Activated naive CD4-positive, alpha-beta T cell treated with anti-CD3 and anti-CD28 coated beads, Interleukin-2, amount 50 U/mL, for 16 hours (primary cell): Measurements from ENCODE around the gene SFMBT2.
A peak's percentile ranks its signal among the peaks of the same experiment; 100 is the strongest.

Source experiments
- DNase-seq: peaks from one replicate; pipeline ENCODE4 v3.0.0-alpha.2; 2020

Gene SFMBT2

GRCh38 chr10:7424919-7425318, 14.1 kb upstream of the SFMBT2 start:
- DNase-seq = no peak

DNA sequence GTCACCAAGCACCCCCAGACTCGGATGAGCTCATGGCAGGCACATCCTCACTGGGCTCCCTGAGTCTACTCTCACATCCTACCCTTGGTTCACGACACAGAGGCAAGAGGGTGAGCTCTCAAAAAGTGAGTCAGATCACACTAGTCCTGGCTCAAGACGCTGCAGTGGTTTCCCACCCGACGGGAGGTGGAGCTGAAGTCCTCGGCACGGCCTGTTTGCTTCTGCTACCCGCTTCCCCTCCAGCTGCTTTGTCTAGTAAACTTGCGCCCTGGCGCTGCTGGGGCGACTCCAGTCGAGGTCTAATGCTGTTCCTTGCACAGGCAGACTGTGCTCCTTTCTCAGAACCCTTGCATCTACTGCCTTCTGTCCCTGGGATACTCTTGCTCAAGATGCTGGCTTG, 13.5 kb upstream of the SFMBT2 start:
- DNase-seq = no peak

DNA sequence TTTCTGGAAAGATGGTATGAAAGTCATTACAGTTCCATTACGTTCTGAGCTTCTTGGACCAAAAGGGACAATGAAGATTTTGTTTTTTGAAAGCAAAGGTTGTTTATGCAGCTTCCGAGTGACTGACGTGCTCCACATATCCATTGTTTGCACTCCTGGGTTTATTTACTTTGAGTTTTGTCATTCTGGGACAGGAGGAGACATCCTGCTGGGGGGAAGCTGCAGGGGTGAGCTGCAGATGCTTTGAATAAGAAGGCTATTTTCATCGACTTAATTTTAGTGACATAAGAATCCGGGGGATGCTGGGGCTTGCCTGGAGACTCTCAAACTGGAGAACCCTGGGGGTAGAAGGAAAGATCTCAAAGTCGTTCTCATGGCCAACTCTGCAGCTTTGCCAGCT, 12.7 kb upstream of the SFMBT2 start:
- DNase-seq = no peak

DNA sequence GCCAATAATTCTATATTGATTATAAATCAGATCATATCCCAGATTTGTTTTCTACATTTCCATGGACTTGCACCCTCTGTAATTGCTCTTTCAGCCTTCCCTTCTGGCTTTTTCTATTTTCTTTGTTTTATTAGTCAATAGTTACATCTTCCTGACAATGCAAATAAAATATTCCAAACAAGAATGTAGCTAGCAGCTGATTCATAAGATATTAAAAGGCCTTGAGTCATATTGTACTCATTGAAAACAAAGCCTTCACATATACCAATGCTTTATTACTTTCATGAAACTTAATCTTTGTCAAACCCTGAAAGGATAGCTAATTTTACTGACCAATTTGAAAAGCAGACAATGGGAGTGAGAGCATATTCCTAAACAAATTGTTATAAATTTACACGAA, 10.7 kb upstream of the SFMBT2 start:
- no peak for DNase-seq

DNA sequence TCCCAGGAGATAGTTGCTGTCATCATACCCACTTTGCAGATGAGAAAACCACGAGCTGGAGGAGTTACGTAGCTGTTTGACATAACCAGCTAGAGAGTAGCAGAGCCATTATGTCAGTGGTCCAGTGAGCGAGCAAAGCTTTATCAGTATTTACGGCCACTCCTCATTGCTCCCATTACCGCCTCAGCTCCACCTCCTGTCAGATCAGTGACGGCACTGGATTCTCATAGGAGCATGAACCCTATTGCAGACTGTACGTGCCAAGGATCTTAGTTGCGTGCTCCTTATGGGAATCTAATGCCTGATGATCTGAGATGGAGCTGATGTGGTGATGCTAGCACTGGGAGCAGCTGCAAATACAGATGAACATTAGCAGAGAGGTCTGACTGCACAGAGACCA, 9.2 kb upstream of the SFMBT2 start:
- no peak for DNase-seq

- DNase-seq = no peak
These were observed 7.0 kb upstream of the SFMBT2 start for GRCh38 chr10:7417807-7418206.

- no peak for DNase-seq
These were observed 6.3 kb upstream of the SFMBT2 start for GRCh38 chr10:7417103-7417623.

GRCh38 chr10:7414766-7415165, 3.9 kb upstream of the SFMBT2 start:
- DNase-seq = no peak

GRCh38 chr10:7412928-7413282, 2.1 kb upstream of the SFMBT2 start:
- peak; percentile 14 for DNase-seq

DNA sequence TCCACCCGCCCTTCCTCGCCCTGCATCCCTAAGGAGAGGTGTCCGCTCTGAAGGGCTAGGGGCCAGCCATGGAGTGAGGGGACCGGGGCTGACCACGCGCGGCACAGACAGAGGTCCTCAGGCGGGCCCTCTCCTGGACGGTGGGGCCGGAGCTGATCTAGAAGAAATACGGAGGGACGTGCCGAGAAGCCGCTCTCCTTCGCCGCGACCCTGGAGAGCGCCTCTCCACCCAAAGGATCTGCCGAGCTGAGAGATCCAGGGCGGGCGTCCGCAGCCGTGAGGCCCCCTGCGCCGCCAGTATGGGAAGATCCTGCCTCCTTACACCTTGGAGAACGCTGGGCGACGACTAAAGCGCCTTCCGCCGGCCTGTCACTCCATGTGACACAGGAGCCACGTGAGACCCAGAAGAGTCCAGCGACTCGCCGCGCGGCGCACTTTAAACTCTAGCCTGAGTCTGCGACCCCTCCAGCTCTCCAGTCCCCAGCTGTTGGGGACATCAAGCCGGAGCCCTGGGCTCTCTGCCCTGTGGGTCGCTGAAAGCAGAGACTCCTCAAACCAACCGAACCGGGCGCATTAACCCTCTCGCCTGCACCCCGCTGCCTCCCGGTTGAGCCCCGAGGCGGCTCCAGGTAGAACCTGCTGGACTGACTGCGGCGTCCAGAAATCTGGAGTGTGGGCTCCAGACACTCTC, 1.5 kb upstream of the SFMBT2 start:
- peak; percentile 36 for DNase-seq

DNA sequence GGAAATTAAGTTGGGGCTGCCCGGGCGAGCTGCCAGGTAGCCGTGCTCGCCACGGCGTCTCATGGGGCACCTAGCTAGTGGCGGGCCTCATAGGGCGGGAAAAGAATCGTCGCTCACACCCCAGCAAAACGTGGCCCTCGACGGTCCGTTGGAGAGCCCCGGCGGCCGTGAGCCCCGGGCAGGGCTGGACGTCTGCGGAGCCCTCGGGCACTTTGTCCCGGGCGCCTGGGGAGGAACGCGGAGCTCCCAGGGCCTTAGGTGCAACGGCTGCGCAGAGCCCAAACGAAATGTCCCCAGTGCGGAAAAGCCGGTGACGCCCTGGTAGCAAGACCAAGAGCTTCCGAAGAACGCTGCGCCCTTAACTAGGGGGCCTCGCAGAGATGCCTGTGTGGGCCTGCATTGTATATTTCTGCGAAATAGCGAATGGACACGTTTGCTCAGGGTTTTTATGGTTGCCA, 866 bp upstream of the SFMBT2 start:
- DNase-seq = peak; percentile 39

DNA sequence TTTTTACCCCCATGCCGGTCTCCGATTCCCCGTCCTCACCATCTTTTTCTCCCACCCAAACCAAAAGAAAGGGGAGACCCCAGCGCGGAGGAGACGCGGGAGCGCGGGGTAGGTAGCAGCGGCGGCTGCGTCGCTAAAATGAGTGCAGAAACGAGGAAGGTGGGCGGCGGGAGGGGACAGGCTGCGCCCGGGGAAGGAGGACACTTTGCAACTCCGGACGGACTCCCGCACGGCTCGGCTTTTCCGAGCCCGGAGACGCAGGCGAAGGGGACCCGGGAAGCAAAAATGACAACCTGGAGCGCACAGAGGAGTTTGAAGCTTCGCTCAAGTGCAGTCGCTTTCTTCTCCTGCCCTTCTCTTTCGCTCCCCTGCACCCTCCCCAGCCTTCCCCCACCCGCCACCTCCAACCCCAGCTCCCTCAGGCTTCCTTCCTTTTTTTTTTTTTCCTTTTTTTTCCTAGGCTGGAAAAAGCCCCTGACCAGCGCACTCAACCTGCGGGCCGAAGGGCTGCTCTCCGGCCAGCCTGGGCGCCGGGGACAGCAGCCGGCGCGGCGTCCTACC, 453 bp downstream of the SFMBT2 start:
- DNase-seq = peak; percentile 64

DNA sequence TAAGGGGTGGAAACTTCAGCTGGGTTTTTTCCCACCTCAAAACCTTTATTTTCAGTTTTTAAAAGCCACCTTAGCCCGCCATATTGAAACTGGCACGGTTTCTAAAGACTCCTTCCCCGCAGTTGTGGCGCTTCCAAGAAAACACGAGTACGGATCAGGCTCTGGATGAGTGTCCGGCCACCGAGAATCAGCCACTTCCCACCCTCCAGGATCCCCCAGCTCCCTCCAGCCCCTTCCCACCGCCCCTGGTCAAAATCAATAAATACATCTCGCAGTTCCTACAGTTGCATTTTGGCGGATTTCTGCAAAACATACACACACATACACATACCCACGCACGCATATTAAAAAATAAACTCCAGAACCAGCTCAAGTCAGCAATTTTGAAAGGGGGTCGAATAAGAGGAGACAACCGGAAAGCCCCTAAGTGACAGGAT, 1.1 kb downstream of the SFMBT2 start:
- DNase-seq = peak; percentile 32

DNA sequence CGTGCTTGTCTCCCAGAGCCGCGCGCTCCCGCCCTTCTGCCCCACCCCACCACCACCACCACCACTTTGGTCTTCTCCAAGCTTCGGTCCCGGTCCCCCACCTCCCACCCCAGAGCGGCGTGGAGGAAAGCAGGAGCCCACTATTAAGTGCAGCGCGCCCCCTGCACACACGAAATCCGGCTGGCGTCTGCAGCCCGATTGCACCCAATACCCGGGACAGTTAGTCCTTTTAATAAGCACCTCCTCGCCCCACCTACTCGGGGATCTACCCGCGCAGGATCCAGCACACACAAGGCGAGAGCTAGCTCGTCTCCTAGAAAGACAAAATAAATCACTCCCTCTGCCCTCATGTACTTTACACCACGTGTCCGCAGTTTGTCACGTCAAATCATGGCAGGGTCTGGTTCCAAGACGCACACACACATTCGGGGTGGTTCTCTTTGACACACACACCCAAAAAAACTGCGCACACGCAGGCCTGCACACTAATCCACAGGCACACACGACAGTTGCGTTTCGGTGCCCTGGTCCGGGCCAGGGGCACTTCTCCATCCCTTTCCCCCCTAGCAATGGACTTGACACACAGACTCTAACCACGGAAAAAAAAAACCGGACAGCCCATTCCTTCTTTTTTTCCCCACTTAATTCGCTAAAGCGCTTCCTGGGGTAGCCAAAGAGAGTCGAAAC, 1.6 kb downstream of the SFMBT2 start:
- DNase-seq = peak; percentile 66

DNA sequence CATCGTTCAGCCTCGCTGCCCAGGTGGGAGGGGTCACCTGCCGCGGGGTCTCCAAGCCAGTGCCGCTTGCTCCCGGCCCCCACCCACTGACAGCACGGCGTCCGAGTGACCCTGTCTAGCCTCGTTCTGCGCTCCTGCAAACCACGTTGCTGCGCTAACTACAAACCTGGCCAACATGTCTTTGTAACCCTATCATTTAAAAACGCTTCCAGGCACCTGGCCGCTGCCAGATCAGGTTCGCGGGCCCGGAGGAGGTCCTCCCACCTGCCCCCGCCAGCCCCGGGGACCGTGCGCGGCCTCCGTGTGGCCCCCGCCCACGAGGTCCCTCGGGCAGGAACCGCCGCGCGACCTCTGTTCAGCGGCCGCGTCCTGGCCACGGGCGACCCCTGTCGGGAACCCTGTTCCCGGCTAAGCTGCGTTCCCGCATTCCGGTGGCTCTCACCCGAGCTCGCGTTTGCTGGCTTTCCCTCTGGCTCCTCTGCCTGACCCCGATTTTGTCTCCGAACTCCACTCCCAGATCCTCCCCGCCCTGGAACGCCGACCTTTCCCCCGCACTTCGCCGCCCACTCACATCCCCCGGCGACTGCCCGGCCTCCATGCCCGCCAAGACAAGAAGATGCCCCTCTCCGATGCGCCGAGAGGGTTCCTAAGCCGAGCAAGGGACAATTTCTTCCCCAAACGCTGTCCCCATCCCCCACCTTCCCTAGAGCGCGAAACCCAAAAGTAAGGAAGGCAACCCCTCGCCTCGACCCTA, 2.4 kb downstream of the SFMBT2 start:
- peak; percentile 56 for DNase-seq

DNA sequence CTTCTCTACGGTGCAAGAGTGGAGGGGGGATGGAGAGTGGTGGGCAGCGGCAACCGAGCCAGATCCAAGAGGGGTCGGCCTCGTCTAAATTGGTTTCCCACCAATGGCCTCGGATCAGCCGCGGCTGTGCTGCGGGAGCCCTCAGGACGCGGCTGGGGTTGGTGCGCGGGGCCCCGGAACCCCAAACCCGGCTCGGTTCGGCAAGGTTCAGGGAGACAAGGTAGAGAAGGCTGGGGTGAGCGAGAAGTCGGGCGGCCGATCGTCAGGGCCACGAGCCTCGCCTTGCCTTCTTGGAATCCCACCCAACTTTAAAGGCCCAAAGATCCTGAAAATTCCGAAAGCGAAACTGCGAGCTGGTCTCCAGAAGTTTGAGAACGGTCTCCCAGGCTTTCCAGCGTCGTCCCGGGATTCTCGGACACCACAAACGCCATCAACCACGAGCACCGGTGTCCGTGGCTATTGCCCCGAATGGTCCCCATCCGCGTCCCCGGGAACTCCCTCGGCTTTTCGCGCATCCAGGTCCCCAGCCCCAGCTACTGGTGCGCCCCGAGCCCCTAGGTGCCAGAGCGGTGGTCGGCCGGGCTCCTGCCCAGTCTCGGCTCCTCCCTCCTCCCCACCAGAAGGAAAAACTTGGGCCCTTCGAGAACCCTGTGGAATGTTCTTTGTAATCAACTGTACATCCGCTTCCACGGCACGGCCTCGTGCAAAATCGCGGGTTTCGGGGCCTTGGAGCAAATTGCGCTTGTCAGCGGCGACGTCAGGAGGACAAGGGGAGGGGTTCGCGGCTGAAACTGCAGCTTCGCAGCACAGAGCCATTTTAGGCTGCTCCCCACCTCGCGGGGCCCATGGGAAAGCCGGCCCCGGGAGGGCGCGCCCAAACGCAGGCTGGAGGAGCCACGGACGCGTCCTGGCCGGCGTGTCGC, 3.2 kb downstream of the SFMBT2 start:
- peak; percentile 59 for DNase-seq

- no peak for DNase-seq
These were observed 4.0 kb downstream of the SFMBT2 start for GRCh38 chr10:7406712-7407333.

GRCh38 chr10:7405637-7406036, 5.2 kb downstream of the SFMBT2 start:
- DNase-seq = no peak

DNA sequence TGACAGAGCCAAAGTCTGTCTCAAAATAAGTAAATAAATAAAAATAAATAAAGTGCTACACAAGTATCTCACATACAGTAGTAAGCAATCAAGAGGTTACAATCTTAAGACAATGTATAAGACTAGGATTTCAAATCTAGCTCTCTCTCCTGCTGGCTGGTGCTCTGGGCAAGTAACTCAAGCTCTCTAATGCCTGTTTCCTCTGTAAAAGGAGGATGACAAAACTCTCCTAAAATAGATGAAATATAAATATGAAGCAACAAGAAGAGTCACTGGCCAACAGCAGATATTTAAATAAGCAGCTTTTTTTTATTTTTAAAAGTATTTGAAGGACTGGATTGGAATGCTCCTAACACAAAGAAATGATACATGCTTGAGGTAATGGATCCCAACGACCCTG, 7.2 kb downstream of the SFMBT2 start:
- DNase-seq = no peak

DNA sequence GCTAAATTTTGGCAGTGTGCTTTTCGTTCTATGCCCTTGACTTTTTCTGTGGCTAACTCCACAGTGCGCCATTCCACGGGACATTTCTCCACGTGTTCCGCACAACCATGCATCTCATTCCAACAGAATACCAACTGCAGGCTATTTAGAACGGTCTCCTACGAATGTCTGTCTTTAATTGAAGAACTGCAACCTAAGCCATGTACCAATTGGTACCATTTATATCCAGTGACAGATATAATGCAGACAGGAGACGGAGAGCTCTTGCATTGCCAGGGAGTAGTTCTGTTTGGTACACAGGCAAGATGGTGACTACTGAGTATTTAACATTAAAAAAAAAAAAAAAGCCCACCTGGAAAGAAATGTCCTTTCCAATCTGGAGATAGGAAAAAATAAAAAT, 9.1 kb downstream of the SFMBT2 start:
- no peak for DNase-seq

GRCh38 chr10:7401156-7401555, 9.7 kb downstream of the SFMBT2 start:
- no peak for DNase-seq
